GM20000 (cell line): ENCODE data around the gene ADAMTS16.

Source experiments
- DNase-seq: peaks from one replicate; pipeline ENCODE4 v3.0.0; 2012; ENCODE audit warnings: low spot score
- TF ChIP-seq, protein P1 (sequence below): IDR thresholded peaks from 2 replicates; pipeline ENCODE4 v1.5.1; 2012; ENCODE audit warnings: mild to moderate bottlenecking, control low read depth; ENCODE audit errors: extremely low read depth, missing control alignments

Gene ADAMTS16

GRCh38 chr5:5235685-5236084 is 95.6 kb downstream of the ADAMTS16 start:
- DNase-seq, result no peak
- TF ChIP-seq, protein P1, sequence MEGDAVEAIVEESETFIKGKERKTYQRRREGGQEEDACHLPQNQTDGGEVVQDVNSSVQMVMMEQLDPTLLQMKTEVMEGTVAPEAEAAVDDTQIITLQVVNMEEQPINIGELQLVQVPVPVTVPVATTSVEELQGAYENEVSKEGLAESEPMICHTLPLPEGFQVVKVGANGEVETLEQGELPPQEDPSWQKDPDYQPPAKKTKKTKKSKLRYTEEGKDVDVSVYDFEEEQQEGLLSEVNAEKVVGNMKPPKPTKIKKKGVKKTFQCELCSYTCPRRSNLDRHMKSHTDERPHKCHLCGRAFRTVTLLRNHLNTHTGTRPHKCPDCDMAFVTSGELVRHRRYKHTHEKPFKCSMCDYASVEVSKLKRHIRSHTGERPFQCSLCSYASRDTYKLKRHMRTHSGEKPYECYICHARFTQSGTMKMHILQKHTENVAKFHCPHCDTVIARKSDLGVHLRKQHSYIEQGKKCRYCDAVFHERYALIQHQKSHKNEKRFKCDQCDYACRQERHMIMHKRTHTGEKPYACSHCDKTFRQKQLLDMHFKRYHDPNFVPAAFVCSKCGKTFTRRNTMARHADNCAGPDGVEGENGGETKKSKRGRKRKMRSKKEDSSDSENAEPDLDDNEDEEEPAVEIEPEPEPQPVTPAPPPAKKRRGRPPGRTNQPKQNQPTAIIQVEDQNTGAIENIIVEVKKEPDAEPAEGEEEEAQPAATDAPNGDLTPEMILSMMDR, result no peak

GRCh38 chr5:5239191-5239590 is 99.1 kb downstream of the ADAMTS16 start:
- TF ChIP-seq, protein P1, result no peak
- no peak for DNase-seq

GRCh38 chr5:5240234-5240633 is 100.1 kb downstream of the ADAMTS16 start:
- no peak for DNase-seq
- TF ChIP-seq, protein P1, result no peak

- DNase-seq, result no peak
- TF ChIP-seq, protein P1, result no peak
Measured at GRCh38 chr5:5242056-5242455, 101.9 kb downstream of the ADAMTS16 start.

GRCh38 chr5:5246736-5247135 is 106.6 kb downstream of the ADAMTS16 start:
- TF ChIP-seq, protein P1, result no peak
- DNase-seq, result no peak

- TF ChIP-seq, protein P1, result no peak
- DNase-seq, result no peak
Measured at GRCh38 chr5:5250758-5251157, 110.6 kb downstream of the ADAMTS16 start.

- no peak for DNase-seq
Measured at GRCh38 chr5:5252106-5252505, 112.0 kb downstream of the ADAMTS16 start.

More at GRCh38 chr5:5252106-5252505, 112.0 kb downstream of the ADAMTS16 start:
- TF ChIP-seq, protein P1, result no peak
